ENCODE results near the gene OTOG. TPM values are rescaled to one million over a fixed set of nuclear protein-coding genes. Genes with fewer than 3 reads are reported as not detected.

The OTOG gene
- total RNA-seq, 2 donors from 2014 or later, result not detected

Other genes starting within 250 kb of the OTOG start
- 1 to 10 TPM; 2.5 to 2.9 TPM for gene NCR3LG1, start 195.5 kb upstream of the OTOG start, total RNA-seq
- gene KCNJ11, start 158.6 kb upstream of the OTOG start, total RNA-seq, result 1 to 10 TPM in 1 of 2 donors, under 1 TPM in 1; 0.56 to 1.3 TPM
- gene ABCC8, start 70.4 kb upstream of the OTOG start, total RNA-seq, result 10 to 100 TPM in 1 of 2 donors, 1 to 10 TPM in 1; 3.4 to 11.4 TPM
- gene USH1C, start 2.8 kb upstream of the OTOG start, total RNA-seq, result 1 to 10 TPM in 1 of 2 donors, not detected in 1; 2.9 TPM
- gene MYOD1, start 172.3 kb downstream of the OTOG start, total RNA-seq, result not detected
- not detected for gene KCNC1, start 187.5 kb downstream of the OTOG start, total RNA-seq

Measured in posterior vena cava (tissue), 2 donors.